GM21717 (cell line): ENCODE measurements around the gene CAMKK2.
"Not testable (repeated sequence)": the region's sequence is repeated elsewhere in the genome, so short reads cannot be mapped to it uniquely, and the experiment has no call there.

Experiments used
- ATAC-seq: cut with Tn5 transposase; IDR thresholded peaks from one replicate; pipeline ENCODE4 v1.9.1; 2021; ENCODE audit warnings: mild to moderate bottlenecking, moderate library complexity; ENCODE audit not compliant: unreplicated experiment

CAMKK2 gene

GRCh38 chr12:121227294-121227693, 69.2 kb downstream of the CAMKK2 start:
- peak; percentile 74 for ATAC-seq

GRCh38 chr12:121226871-121227270, 69.6 kb downstream of the CAMKK2 start:
- not testable (repeated sequence) for ATAC-seq

DNA sequence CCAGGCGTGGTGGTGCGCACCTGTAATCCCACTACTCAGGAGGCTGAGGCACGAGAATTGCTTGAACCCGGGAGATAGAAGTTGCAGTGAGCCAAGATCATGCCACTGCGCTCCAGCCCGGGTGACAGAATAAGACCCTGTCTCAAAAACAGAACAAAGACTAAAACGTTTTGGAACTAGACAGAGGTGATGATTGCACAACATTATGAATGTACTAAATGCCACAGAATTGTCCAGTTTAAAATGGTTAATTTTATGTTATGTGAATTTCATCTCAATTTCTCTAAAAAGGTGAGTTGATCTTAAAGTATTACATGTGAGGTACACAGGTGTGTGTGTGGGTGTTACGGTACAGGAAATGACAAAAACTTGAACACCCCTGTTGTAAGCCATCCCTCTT, 70.1 kb downstream of the CAMKK2 start:
- no peak for ATAC-seq

GRCh38 chr12:121224591-121224990, 71.9 kb downstream of the CAMKK2 start:
- no peak for ATAC-seq

GRCh38 chr12:121223292-121224285, 72.9 kb downstream of the CAMKK2 start:
- no peak for ATAC-seq

DNA sequence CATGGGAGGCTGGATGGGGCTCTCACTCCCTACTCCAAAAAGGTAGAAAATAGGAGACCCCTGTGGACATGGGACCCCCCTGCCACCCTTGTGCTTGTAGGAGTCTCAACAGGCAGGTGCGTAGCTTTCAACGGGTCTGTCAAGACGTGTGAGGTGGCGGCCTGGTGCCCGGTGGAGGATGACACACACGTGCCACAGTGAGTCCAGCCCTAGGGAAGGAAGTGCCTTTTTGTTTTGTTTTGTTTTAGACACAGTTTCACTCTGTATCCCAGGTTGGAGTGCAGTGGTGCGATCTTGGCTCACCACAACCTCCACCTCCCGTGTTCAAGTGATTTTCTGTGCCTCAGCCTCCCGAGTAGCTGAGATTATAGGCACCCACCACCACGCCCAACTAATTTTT, 73.7 kb downstream of the CAMKK2 start:
- ATAC-seq, result no peak

- no peak for ATAC-seq
Measured at GRCh38 chr12:121219353-121219986, 77.0 kb downstream of the CAMKK2 start.

- no peak for ATAC-seq
Measured at GRCh38 chr12:121218588-121219352, 77.7 kb downstream of the CAMKK2 start.

- ATAC-seq, result no peak
Measured at GRCh38 chr12:121217761-121218160, 78.7 kb downstream of the CAMKK2 start.

GRCh38 chr12:121217063-121217462, 79.4 kb downstream of the CAMKK2 start:
- ATAC-seq, result no peak

GRCh38 chr12:121216102-121216501, 80.4 kb downstream of the CAMKK2 start:
- no peak for ATAC-seq

- ATAC-seq, result no peak
Measured at GRCh38 chr12:121214855-121215745, 81.4 kb downstream of the CAMKK2 start.

- ATAC-seq, result no peak
Measured at GRCh38 chr12:121214166-121214777, 82.2 kb downstream of the CAMKK2 start.

DNA sequence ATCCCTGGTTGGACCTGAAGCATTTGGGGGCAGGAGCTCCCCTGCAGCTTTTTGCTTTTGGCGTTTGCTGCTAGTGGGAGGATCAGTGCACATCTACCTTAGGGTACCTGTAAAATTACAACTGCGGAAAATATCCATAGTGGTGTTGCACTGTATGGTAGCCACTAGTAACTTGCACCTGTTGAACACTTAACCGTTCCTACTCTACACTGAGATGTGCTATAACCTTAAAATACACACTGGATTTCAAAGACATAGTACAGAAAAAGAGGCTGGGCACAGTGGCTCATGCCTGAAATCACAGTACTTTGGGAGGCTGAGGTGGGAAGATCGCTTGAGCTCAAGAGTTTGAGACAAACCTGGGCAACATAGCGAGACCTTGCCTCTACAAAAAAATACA, 83.6 kb downstream of the CAMKK2 start:
- no peak for ATAC-seq

GRCh38 chr12:121209624-121210572, 86.6 kb downstream of the CAMKK2 start, which contains the start of gene P2RX4:
Gene P2RX4 (plus strand): TSS chr12:121210129. CDS start chr12:121210165, 36 bp downstream.
- peak; percentile 75 for ATAC-seq

DNA sequence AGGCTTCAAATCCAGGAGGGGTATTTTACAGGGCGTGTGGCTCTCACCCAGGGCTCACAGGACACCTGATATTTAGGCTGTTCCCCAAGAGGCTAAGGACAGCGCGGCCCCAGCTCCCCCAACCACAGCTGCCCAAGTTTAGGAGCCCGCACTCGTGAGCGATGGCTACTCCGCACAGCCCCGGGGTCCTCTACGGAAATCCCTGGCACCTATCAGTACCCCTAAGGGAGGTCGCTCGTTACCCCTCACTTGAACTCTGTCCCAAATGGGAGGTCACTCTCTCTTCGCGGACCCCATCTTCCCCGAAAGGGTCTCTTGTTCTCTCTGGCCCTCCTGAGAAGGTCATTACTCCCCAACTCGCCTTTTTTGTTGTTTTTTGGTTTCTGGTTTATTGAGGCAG, 87.3 kb downstream of the CAMKK2 start:
- ATAC-seq, result no peak

- ATAC-seq, result not testable (repeated sequence)
Measured at GRCh38 chr12:121208571-121208970, 87.9 kb downstream of the CAMKK2 start.

DNA sequence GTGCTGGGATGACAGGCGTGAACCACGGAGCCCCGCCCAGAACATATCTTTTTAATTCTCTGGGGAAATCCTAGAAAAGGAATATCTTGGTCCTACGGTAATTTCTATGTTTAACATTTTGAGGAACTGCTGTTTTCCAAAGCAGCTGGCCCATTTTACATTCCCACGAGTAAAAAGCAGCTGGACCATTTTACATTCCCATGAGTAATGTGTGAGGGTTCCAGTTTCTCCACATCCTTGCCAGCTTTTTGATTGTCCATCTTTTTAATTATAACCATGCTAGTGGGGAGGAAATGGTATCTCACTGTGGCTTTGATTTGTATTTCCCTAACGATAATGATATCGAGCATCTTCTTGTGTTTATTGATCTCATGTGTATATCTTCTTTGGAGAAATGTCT, 91.0 kb downstream of the CAMKK2 start:
- no peak for ATAC-seq

GRCh38 chr12:121203482-121203881, 93.0 kb downstream of the CAMKK2 start:
- no peak for ATAC-seq
